GM10248 (cell line): ENCODE data around the gene MCMBP.

ENCODE experiments used
- CTCF ChIA-PET: fragments of 300-600 bp; sonication (Branson Sonifier 250); formaldehyde crosslinking; extraction: SDS; loops from one replicate; lab custom pipeline; 2021; ENCODE audit warnings: antibody characterized with exemption; lab: Yijun Ruan, JAX
- POLR2A ChIA-PET: fragments of 350-650 bp; sonication (Branson Sonifier 250); formaldehyde crosslinking; extraction: SDS; loops from one replicate; lab custom pipeline; 2020; ENCODE audit warnings: antibody characterized with exemption; lab: Yijun Ruan, JAX
- DNase-seq: peaks from one replicate; pipeline ENCODE4 v3.0.0; 2012; ENCODE audit errors: extremely low spot score
- CTCF ChIP-seq: IDR thresholded peaks from 2 replicates; pipeline ENCODE4 v1.5.1; 2012; ENCODE audit warnings: mild to moderate bottlenecking, low read depth; ENCODE audit errors: extremely low read depth, missing control alignments, control extremely low read depth

Gene MCMBP

GRCh38 chr10:119903946-119904666 lies 31.5 kb upstream of the MCMBP start:
- ChIA-PET POLR2A (interaction anchor here (1.2 kb wide), 1 partner anchor 9 kb away, joined by 3 read pairs; no protein-coding TSS in a partner anchor), CTCF (interaction anchor here (1.5 to 1.6 kb wide), 2 partner anchors 31 to 32 kb away, joined by 4 to 5 read pairs; partner anchors contain the start of gene MCMBP)
- no peak for TF ChIP-seq CTCF
- no peak for DNase-seq

- no peak for DNase-seq
- ChIA-PET POLR2A (no interaction called here), CTCF (no interaction called here)
- no peak for TF ChIP-seq CTCF
Measured at GRCh38 chr10:119898577-119898976, 25.9 kb upstream of the MCMBP start.

- TF ChIP-seq CTCF, result no peak
- no peak for DNase-seq
- POLR2A ChIA-PET, result no interaction called here
- CTCF ChIA-PET, result interaction anchor here (1.2 to 2.6 kb wide), 4 partner anchors 8 to 26 kb away, joined by 3 to 10 read pairs (median 4); no protein-coding TSS in a partner anchor
Measured at GRCh38 chr10:119896937-119897770, 24.5 kb upstream of the MCMBP start.

- DNase-seq, result no peak
- TF ChIP-seq CTCF, result no peak
- ChIA-PET CTCF (interaction anchor here (1.2 to 2.6 kb wide), 5 partner anchors 9 to 38 kb away, joined by 3 to 10 read pairs (median 4); no protein-coding TSS in a partner anchor), POLR2A (no interaction called here)
Measured at GRCh38 chr10:119896061-119896655, 23.5 kb upstream of the MCMBP start.

GRCh38 chr10:119893845-119894427 lies 21.3 kb upstream of the MCMBP start:
- DNase-seq, result no peak
- TF ChIP-seq CTCF, result no peak
- CTCF ChIA-PET, result interaction anchor here (1.2 to 1.9 kb wide), 5 partner anchors 22 to 207 kb away, joined by 3 to 7 read pairs (median 5); partner anchors contain the start of gene MCMBP
- POLR2A ChIA-PET, result interaction anchor here (0.6 to 2.6 kb wide), 2 partner anchors 21 to 389 kb away, joined by 3 to 15 read pairs; partner anchors contain the start of gene MCMBP
